Astrocyte (in vitro differentiated cells and primary cell): ENCODE results near the gene EPAS1.

ENCODE experiments used
- CTCF ChIP-seq: IDR thresholded peaks from 2 replicates; pipeline ENCODE4 v1.5.1; 2011; ENCODE audit warnings: low read depth, mild to moderate bottlenecking, inconsistent platforms, low read length, moderate library complexity; ENCODE audit not compliant: insufficient read depth
- EZH2 ChIP-seq: IDR thresholded peaks from 2 replicates; pipeline ENCODE4 v1.6.1; 2012; ENCODE audit warnings: mild to moderate bottlenecking, low read length, inconsistent platforms; ENCODE audit not compliant: insufficient read depth

- TF ChIP-seq CTCF (no peak), EZH2 (no peak)
These were observed 59.8 kb downstream of the EPAS1 start for GRCh38 chr2:46356991-46357390.
